IMR-90 (cell line): ENCODE measurements around the gene CCN2.

Experiments used
- BHLHE40 ChIP-seq: fragments of 150-350 bp; IDR thresholded peaks from 2 replicates; pipeline ENCODE4 v1.6.1; 2016; ENCODE audit warnings: mild to moderate bottlenecking, low read depth, low read length
- CEBPB ChIP-seq: IDR thresholded peaks from 2 replicates; pipeline ENCODE4 v1.6.1; 2012; ENCODE audit warnings: low read depth, low read length, improper control_type of control experiment
- RFX5 ChIP-seq: IDR thresholded peaks from 2 replicates; pipeline ENCODE4 v1.8.0; 2012; ENCODE audit warnings: low read depth, mild to moderate bottlenecking, low read length, moderate library complexity
- TF ChIP-seq, protein P1 (sequence below): conservative IDR thresholded peaks from 2 replicates; pipeline ENCODE4 v1.5.1; 2012; ENCODE audit warnings: mild to moderate bottlenecking, low read depth, low read length, improper control_type of control experiment
- TF ChIP-seq, protein P2 (sequence below): fragments of 150-350 bp; IDR thresholded peaks from 2 replicates; pipeline ENCODE4 v1.6.1; 2017; ENCODE audit warnings: mild to moderate bottlenecking, antibody characterized with exemption, low read length, low read depth

DNA sequence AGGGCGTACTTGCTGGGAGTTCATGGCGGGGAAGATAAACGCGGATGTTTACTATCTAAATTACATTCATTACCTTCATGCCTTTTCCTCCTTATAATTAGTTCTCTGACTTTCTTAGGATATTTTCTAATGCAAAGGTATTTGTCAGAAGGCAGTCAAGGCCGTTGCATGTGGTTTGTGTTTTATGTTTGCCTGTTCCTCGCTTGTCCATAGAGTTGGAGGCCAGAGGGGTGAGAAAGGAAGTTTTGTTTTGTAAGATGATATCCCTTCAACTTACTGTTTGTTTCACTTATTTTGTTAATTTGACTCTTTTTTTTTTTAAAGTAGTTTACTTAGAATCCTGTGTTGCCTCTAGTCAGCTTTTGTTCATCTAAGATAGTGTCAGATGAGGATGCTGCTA is 4.0 kb upstream of the CCN2 start:
- TF ChIP-seq BHLHE40: no peak
- TF ChIP-seq, protein P1, sequence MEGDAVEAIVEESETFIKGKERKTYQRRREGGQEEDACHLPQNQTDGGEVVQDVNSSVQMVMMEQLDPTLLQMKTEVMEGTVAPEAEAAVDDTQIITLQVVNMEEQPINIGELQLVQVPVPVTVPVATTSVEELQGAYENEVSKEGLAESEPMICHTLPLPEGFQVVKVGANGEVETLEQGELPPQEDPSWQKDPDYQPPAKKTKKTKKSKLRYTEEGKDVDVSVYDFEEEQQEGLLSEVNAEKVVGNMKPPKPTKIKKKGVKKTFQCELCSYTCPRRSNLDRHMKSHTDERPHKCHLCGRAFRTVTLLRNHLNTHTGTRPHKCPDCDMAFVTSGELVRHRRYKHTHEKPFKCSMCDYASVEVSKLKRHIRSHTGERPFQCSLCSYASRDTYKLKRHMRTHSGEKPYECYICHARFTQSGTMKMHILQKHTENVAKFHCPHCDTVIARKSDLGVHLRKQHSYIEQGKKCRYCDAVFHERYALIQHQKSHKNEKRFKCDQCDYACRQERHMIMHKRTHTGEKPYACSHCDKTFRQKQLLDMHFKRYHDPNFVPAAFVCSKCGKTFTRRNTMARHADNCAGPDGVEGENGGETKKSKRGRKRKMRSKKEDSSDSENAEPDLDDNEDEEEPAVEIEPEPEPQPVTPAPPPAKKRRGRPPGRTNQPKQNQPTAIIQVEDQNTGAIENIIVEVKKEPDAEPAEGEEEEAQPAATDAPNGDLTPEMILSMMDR: no peak
- TF ChIP-seq, protein P2, sequence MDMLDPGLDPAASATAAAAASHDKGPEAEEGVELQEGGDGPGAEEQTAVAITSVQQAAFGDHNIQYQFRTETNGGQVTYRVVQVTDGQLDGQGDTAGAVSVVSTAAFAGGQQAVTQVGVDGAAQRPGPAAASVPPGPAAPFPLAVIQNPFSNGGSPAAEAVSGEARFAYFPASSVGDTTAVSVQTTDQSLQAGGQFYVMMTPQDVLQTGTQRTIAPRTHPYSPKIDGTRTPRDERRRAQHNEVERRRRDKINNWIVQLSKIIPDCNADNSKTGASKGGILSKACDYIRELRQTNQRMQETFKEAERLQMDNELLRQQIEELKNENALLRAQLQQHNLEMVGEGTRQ: no peak
- TF ChIP-seq RFX5: no peak
- TF ChIP-seq CEBPB: no peak
